ENCODE results near the gene TRIM71.

DNA sequence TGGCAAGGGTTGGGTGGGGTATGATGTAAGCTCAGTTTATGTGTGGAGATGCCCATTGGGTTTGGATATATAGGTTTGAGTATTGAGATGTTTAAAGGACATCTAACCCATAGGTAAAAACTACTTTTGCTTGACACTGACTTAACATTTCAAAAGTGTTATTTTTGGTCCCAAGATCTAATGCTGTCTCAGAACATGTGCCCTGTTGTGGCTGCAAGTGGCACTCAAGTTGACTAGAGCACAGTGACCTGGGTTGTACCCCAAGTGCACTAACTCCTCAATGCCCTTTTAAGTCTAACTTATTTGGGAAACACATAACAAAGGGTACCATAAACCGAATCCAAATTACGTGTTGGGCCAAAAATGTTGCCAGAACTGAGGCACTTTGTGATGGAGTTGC, 77.2 kb downstream of the TRIM71 start:
- TF ChIP-seq CTCF (IDR thresholded peaks at IDR 0.05), result no peak
- no peak for TF ChIP-seq POLR2A (IDR thresholded peaks at IDR 0.05)
- TF ChIP-seq EP300 (IDR thresholded peaks at IDR 0.05), result no peak
- no peak for TF ChIP-seq POLR2AphosphoS5 (IDR thresholded peaks at IDR 0.05)
